ENCODE data around the gene C16orf95. TPM values are rescaled to one million over a fixed set of nuclear protein-coding genes. Genes with fewer than 3 reads are reported as not detected.

Gene C16orf95
- total RNA-seq, 1 donor from 2014 or later: 4.7 TPM

DNA sequence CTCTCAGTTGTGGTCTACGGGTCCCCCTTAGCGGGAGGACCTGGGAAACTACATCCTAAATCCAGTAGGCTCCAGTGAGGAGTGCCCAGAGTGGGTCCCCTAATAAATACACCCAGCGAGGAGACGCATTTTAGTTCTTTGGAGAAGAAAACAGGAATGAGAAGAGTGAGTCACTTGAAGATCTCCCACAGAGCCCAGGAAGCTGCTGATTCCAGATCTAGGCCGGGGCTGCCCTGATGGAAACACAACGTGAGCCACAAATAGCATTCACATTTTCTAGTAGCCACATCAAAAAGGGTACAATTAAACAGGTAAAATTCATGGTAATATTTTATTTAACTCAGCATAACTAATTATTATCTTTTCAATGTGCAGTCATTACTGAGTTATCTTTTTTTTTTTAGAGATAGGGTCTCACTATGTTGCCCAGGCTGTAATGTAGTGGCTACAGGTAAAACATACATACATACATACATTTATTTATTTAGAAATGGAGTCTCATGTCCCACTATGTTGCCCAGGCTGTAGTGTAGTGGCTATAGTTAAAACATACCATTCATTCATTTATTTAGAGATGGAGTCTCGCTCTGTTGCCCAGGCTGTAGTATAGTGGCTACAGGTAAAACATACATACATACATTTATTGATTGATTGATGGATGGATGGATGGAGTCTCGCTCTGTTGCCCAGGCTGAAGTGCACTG is 44.9 kb upstream of the C16orf95 start:
- TF ChIP-seq, protein P1, sequence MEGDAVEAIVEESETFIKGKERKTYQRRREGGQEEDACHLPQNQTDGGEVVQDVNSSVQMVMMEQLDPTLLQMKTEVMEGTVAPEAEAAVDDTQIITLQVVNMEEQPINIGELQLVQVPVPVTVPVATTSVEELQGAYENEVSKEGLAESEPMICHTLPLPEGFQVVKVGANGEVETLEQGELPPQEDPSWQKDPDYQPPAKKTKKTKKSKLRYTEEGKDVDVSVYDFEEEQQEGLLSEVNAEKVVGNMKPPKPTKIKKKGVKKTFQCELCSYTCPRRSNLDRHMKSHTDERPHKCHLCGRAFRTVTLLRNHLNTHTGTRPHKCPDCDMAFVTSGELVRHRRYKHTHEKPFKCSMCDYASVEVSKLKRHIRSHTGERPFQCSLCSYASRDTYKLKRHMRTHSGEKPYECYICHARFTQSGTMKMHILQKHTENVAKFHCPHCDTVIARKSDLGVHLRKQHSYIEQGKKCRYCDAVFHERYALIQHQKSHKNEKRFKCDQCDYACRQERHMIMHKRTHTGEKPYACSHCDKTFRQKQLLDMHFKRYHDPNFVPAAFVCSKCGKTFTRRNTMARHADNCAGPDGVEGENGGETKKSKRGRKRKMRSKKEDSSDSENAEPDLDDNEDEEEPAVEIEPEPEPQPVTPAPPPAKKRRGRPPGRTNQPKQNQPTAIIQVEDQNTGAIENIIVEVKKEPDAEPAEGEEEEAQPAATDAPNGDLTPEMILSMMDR (IDR thresholded peaks at IDR 0.05; ENCODE audit: unreplicated experiment): no peak
- H3K4me1 Mint-ChIP-seq (ENCODE audit: low read depth): peaks cover 10% of the 10 kb centered on the region
- no peaks in the 10 kb centered on the region for H3K9me3 Mint-ChIP-seq (ENCODE audit: low read depth)
- DNase-seq (ENCODE audit: low spot score, unreplicated experiment): no peak
- H3K36me3 Mint-ChIP-seq (ENCODE audit: insufficient read depth): peaks cover 19% of the 10 kb centered on the region
- H3K27me3 Mint-ChIP-seq: no peaks in the 10 kb centered on the region
- no peak overlapping the region for H3K27ac Mint-ChIP-seq
- no peak overlapping the region for H3K4me3 Mint-ChIP-seq (ENCODE audit: low read depth)

DNA sequence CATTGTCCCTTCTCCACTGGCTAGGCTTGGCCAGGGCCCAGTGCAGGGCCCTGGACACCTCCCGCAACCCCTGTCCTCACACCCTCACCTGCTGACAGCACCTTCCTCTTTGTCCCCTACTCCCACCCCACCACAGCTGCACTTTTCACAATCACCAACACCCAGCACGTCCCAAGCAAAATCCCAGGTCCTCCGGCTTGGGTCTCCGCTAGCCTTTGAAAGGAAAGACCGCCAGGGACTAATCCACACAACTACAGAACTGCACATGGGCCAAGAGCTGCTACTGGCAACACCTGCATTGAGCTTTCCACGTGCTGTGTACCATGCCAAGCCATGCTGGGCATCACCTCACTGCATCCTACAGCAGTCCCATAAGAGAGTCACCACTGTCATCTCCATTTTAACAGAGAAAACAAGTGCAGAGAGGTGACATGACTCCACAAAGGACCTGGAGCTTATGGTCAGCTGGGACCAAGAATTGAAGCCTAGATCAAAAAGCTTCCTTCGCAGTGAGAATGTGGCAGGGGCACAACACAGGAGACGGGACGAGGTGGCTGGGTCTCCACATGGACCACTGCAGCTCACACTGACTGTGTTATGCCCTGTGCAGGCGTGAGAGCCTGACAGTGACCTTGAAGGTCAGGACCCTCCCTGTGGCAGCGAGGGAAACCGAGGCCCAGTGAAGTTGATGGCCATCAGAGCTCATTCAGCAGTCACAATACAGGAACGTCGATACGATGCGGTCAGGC is 43.8 kb upstream of the C16orf95 start:
- no peaks in the 10 kb centered on the region for H3K27me3 Mint-ChIP-seq
- DNase-seq (ENCODE audit: low spot score, unreplicated experiment): no peak
- TF ChIP-seq, protein P1 (IDR thresholded peaks at IDR 0.05; ENCODE audit: unreplicated experiment): no peak
- H3K9me3 Mint-ChIP-seq (ENCODE audit: low read depth): no peaks in the 10 kb centered on the region
- peak overlapping the region; percentile 37 for H3K27ac Mint-ChIP-seq
- peaks cover 19% of the 10 kb centered on the region for H3K36me3 Mint-ChIP-seq (ENCODE audit: insufficient read depth)
- no peak overlapping the region for H3K4me3 Mint-ChIP-seq (ENCODE audit: low read depth)
- H3K4me1 Mint-ChIP-seq (ENCODE audit: low read depth): peaks cover 10% of the 10 kb centered on the region

DNA sequence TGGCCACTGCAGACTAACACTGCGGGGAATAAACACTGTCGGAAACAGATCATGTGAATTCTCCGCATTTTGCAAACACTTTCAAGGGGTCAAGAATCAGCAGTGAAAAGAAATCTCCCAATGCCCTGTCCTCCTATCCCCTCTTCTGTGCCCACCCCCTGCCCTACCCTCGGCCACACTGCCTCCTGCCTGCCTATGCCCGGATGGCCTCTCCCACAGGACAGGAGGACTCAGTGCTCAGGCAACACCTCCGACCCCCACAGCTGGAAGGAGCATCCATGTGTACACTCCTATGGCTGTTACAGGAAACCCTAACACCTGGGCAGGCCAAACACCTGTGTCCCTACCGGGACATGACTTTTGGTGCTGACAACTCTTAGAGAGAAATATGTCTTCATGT is 41.9 kb upstream of the C16orf95 start:
- TF ChIP-seq, protein P1 (IDR thresholded peaks at IDR 0.05; ENCODE audit: unreplicated experiment): no peak
- Mint-ChIP-seq H3K27me3 (no peaks in the 10 kb centered on the region), H3K9me3 (ENCODE audit: low read depth) (no peaks in the 10 kb centered on the region), H3K4me1 (ENCODE audit: low read depth) (peaks cover 8% of the 10 kb centered on the region), H3K4me3 (ENCODE audit: low read depth) (no peak overlapping the region), H3K36me3 (ENCODE audit: insufficient read depth) (peaks cover 21% of the 10 kb centered on the region), H3K27ac (no peak overlapping the region)
- no peak for DNase-seq (ENCODE audit: low spot score, unreplicated experiment)

DNA sequence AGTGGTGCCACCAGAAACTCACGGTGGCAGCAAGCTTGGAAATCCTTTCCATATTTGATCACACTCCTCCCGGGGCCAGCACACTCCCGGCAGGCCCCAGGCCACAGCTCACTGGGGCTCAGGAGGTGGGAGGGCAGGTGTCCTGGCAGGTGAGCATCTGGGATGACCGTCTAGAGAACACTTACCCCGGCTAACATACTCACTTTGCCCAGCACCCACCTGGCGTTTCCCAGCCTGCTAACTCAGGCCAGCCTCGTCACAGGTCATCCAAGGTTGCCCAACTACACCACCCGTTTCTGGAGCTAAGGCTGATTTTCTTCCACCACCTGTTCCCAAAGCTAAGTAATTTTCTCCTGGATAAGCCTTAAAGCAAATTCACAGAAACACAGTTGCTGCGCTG is 41.5 kb upstream of the C16orf95 start:
- H3K4me1 Mint-ChIP-seq (ENCODE audit: low read depth): peaks cover 4% of the 10 kb centered on the region
- no peaks in the 10 kb centered on the region for H3K27me3 Mint-ChIP-seq
- no peak for DNase-seq (ENCODE audit: low spot score, unreplicated experiment)
- H3K27ac Mint-ChIP-seq: no peak overlapping the region
- TF ChIP-seq, protein P1 (IDR thresholded peaks at IDR 0.05; ENCODE audit: unreplicated experiment): no peak
- H3K9me3 Mint-ChIP-seq (ENCODE audit: low read depth): no peaks in the 10 kb centered on the region
- peaks cover 21% of the 10 kb centered on the region for H3K36me3 Mint-ChIP-seq (ENCODE audit: insufficient read depth)
- H3K4me3 Mint-ChIP-seq (ENCODE audit: low read depth): no peak overlapping the region

DNA sequence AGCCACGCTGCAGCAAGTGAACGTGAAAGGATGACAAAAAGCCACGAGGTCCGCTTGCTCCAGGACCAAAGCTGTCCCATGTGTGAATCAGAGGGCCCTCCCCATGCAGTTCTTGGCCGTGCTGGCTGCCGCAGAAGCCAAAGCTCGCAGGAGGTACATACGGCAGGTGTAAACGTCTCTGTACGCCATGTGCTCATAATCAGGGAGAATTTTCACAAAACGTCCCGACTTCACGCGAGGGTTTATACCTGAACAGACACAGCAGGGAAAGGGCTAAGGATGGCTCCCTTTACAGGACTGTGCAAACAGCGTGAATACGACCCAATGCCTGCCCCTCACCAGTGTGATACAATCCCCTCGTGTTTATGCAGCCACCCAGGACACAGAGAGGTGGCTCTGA is 41.1 kb upstream of the C16orf95 start:
- Mint-ChIP-seq H3K27ac (no peak overlapping the region), H3K36me3 (ENCODE audit: insufficient read depth) (peaks cover 21% of the 10 kb centered on the region), H3K27me3 (no peaks in the 10 kb centered on the region), H3K9me3 (ENCODE audit: low read depth) (no peaks in the 10 kb centered on the region), H3K4me3 (ENCODE audit: low read depth) (no peak overlapping the region), H3K4me1 (ENCODE audit: low read depth) (no peaks in the 10 kb centered on the region)
- no peak for DNase-seq (ENCODE audit: low spot score, unreplicated experiment)
- TF ChIP-seq, protein P1 (IDR thresholded peaks at IDR 0.05; ENCODE audit: unreplicated experiment): no peak
